GM21526 (cell line): ENCODE data around the gene KRTAP3-3.
"Not testable (repeated sequence)": the region's sequence is repeated elsewhere in the genome, so short reads cannot be mapped to it uniquely, and the experiment has no call there.

Experiments used
- ATAC-seq: cut with Tn5 transposase; IDR thresholded peaks from one replicate; pipeline ENCODE4 v1.9.1; 2021; ENCODE audit warnings: moderate library complexity; ENCODE audit not compliant: unreplicated experiment, low FRiP score

Gene KRTAP3-3

DNA sequence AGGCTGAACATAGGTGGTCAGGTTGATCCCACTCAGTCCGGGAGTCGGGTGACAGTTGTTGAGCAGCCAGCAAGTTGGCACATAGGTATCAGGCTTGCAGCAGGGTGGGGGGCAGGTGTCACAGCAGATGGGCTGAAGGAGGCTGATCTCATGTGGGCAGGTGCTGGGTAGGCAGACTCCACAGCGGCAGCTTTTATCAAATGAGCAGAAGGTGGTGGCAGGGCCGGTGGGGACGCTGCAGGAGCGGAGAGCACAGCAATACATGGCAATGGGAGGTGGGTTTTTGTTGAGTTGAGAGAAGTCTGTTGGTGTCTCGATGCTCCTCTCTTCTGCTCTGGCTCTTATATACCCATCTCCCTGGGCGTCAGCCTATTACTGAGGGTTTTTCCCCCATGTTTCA is 14.8 kb upstream of the KRTAP3-3 start, which contains the start of gene KRTAP3-1:
KRTAP3-1 (minus strand) TSS at position 318 of the 400 bp plus-strand sequence; CDS start at position 264, 54 bp downstream.
- ATAC-seq: no peak

DNA sequence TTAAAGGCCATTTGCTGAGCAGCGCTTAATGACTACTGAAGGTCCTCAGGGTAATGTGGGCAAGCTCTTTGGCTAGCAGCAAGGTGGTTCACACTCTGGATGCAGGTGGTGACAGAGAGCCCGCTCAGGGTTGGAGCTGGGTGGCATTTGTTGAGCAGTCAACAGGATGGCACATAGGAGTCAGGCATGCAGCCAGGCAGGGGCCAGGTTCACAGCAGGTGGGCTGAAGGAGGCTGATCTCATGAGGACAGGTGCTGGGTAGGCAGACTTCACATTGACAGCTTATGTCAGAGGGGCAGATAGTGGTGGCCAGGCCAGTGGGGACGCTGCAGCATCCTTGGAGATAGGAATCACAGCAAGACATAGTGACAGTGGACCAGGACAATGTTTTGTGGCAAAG is 10.4 kb upstream of the KRTAP3-3 start:
- no peak for ATAC-seq

DNA sequence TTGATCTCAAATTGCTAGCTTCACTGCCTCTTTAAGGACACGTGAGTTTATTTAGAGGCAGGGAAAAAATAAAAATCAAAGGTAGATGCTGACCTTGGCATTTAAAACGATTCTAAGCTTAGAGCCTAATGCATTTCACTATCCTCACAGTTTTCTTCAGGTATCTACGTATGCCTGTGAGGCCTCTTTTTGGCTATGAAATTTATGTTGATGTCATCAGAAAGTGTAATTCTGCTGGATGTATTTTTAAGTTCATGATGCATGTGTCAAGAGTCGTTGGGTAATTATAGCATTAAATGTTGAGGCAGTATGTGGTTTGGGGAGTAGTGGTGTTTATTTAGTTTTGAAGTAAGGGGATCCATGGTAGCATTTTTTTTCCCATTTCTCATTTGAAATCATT is 10.0 kb upstream of the KRTAP3-3 start:
- no peak for ATAC-seq

DNA sequence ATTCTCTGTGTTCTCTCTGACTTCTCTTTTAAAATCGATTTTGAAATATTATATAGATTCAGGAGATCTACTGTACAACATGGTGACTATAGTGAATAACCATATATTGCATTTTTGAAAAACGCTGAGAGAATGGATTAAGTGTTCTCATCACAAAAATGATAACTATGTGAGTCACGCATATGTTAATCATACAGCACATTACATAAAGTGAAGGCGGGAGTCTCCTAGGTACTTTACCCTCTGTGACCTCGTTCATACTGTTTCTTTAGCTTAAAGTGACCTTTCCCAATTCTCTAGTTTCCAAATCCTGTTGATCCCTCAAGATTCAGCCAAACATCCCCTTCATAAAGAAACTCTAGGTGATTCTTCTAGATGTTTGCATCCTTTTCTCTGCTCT is 8.8 kb upstream of the KRTAP3-3 start:
- no peak for ATAC-seq

DNA sequence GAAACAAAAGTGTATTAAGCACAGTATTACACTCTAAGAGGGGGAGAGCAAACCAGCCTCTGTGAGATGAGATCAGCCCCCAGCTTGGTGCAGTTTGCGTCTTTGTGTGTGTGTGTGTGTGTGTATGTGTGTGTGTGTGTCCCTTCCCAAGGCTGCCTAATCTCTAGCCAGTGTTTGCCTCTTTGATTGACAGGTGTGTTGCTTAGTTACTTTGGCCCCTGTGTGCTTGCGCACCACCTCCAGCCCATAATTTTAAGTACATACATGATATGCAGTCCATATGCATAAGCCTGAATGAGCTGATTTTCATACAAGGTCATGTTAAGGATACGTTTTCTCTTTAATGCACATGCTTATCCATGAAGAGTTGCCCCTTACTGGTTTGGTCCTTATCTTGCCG is 7.8 kb upstream of the KRTAP3-3 start:
- ATAC-seq: no peak

DNA sequence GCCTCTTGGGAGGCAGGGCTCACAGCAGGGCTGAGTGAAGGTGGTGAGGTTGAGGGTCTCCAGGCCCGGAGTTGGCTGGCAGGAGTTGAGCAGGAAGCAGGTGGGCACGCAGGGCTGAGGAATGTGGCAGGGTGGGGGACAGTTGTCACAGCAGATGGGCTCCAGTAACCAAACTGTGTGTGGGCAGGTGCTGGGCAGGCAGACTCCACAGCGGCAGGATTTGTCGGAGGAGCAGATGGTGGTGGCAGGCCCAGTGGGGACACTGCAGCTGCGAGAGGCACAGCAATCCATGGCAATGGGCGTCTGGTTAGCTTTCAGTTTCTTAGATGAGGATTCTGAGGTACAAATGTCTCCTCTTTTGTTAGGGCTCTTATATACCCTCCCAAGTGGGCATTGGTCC is 5.6 kb upstream of the KRTAP3-3 start, which contains the start of gene KRTAP3-2:
KRTAP3-2 (minus strand) TSS at position 344 of the 400 bp plus-strand sequence; CDS start at position 291, 53 bp downstream.
- ATAC-seq: not testable (repeated sequence)

DNA sequence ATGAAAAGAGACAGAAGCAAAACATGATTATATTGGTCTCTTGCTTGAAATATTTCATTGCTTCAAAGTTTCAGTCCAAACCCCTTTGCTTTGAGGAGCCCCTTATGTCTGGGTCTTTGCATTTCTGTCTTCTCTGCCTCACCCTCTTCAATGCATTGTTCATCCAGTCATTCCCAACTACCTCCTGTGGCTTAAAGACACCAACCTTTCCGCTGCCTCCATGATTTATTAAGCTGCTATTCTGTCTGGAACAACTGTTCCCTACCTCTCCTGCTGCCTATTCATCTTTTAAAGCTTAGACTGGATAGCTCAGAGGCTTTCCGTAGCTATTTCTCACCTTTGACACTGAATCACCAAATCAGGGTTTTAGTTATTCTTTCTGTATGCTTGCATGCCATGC is 3.4 kb upstream of the KRTAP3-3 start:
- ATAC-seq: no peak

DNA sequence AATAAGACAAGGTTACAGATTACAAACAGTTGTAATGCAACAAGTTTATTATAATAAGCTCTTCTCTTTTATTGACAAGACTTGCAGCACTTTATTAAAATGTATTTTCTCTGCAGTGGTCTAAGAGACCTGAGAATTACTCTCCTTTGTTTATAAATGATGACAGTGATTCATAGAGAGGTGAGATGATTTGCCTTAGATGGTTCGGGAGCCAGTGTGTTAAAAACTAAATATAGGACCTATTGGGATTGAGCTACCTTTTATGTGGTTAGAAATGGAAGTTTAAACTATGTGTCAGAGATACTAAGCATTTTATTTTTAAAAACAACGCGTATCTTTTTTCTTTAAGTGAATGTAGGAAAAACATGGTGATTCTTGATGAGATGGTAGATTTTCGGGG is 2.9 kb upstream of the KRTAP3-3 start:
- ATAC-seq: no peak

DNA sequence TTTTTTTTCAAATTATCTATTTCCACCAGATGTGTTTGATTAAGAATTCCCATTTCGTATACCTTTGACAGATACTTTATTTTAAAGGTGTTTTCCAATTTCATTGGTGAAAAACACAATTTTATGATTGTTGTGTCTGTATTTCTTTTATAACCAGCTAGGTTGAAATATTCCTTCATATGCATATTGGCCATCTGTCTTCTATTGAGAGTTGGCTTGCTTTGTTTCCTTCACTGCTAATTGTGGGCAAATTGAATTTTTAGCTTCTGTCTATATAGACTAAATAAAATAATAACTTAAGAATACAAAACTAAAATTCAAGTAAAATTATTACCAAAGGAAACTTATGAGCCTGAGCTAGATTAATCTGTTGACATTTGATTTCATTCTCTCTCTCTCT is 1.2 kb upstream of the KRTAP3-3 start:
- no peak for ATAC-seq

DNA sequence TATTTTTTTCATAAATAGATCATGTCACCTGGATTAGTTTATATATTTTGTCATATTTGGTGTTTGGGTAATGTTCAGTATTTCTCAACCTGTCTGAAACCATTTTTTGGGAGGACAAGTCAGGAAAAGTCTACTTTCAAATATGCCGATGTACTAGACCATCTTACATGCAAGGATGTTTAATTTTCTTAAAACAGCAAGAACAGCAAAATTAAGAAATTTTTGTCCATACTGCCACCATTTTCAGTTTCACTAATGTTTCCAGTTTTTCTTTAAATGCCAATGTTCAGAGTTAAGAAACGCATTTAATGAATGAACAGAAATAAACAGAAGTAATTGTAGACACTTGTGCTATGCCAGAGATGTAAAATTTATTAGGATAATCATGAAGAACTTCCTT is 880 bp downstream of the KRTAP3-3 start:
- no peak for ATAC-seq

DNA sequence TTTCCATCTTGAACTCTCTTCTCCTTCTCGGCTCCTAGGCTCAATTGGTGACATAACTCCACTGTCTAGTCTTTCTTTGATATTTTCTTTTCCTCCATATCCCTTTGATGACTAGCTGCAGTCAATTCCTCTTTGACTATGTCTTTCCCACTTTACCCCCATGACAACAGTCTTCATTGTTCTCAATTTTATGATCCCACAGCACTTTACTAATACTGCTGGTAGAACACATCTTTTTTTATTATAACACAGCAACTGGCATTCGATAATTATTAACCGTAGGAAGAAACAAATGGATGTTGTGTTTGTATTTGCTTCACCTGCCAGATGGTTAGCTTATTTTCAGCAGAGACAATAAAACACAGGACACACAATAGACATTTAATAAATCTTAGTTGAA is 1.3 kb downstream of the KRTAP3-3 start:
- ATAC-seq: no peak

DNA sequence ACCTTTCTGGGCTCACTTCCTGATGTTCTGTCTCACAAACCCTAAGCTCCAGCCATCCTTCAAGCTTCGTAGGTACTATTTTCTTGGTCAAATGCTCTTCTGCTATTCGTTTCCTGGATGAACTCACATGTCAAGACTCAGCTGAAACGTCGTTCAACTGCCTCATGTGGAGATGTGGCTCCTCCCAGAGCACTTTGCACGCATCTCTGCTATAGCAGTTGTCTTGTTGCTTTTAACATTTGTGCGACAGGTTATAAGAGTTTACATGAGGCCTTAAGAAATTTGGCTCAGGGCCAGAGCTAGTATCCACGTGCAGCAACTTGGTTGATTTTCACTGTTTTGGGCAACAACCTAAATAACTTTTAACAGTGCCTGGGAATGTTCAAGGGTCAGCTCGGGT is 7.0 kb downstream of the KRTAP3-3 start:
- no peak for ATAC-seq

DNA sequence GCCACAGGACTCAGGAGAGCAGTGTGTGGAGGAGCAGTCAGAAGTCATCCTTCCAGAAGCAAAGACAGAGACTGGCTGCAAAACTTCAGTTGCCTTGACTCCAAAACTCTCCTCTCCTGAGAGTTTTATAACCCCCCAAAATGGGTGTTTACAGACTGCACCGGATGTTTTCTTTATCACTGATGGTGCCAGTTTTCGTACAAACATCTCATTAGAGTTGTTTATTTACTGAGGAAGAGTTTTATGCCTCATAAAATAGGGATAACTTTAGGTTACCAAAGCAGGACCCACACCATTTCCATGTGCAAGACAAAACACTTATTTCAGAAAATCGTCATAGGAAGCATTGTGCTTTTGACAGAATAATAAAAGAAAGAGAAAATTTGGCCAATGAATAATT is 9.7 kb downstream of the KRTAP3-3 start, which contains the start of gene KRT40:
KRT40 (minus strand) TSS at position 101 of the 400 bp plus-strand sequence; CDS start at position 48, 53 bp downstream.
- no peak for ATAC-seq

DNA sequence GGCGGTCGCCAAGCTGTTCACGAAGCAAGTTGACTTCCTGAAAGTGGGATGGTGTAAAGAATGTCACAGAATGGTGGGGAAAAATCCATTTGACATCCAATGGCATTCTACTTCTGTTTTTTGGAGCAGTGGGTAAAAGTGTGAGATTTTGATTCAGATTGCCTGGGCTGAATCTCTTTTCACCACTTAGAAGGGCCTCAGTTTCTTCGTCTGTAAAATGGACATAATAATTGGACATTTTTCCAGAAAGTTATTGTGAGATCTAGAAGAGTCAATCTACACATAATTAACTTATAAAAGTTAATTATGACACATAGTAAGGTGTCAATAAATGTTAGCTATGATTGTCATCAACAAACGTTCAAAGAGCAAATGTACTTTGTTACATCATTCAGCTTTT is 12.8 kb downstream of the KRTAP3-3 start:
- ATAC-seq: no peak

DNA sequence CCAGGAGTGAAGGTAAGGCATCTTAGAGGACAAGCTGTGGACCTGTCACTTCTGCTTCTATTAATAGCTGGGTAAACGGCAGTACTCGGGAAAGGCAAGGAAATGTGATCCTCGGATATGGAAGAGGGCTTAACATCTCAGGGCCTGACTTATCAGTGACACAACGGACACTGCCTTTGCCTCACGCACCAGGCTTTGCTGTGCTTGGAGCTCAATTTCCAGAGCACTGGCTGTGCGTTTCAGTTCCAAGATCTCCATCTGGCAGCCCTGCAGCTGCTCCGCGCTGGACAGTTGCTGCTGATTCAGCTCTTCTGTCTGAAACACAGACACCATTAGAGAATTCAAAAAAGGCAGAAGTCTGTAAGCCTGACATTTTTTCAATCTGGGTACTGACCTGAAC is 13.4 kb downstream of the KRTAP3-3 start:
- ATAC-seq: no peak

DNA sequence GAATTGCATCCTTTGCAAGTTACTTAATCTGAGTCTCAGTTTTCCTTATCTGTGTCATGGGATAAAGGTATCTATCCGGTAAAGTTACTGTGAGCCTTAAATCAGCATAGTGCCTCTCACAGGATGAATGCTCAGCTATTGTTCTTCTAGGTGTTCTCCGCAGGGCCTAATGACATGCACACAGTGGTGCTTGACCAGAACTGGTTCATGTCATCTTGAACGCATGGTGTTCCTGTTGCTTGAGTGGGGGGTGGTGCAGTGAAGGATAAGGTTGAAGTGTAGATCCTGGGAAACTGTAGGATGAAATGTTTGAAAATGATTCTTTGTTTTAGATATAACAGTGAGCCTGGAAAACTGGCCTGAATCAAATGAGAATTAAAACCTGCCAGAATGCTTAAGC is 13.8 kb downstream of the KRTAP3-3 start:
- no peak for ATAC-seq

DNA sequence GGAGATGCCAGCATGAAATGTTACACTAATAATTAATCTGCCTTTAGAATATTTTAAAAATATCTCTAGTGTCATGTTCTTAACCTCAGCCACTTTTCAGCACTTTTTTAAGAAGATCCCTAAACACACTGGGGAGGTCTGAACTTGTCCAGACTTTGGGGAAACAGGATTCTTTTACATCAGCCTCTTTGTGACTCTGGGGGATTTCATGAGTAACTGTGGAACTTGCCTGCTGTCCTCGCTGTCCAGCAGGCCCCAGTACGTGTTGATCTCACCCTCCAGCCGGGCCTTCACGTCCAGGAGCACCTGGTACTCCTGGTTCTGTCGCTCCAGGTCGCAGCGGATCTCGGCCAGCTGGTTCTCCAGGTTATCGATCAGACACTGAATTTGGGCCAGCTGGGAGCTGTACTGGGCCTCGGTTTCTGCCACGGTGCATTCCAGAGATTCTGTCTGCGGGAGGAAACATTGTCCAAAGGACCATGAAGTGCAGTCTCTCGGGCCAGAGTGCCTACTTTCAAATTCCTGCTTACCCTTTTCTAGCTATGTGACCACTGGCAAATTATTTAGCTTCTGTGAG is 15.3 kb downstream of the KRTAP3-3 start:
- ATAC-seq: no peak

DNA sequence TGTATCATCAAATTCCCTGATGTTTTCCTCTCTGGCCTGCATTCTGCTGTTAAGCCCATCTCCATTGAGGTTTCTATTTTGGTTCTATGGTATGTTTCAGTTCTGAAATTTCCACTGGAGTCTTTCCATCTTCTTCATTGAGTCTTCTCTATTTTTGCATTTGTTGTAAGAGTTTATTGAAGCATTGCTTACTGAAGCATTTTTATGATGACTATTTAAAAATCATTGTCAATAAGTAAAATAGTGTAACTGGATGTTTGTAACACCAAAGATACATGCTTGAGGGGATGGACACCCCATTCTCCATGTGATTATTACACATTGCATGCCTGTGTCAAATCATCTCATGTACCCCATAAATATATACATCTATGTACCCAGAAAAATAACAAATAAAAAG is 18.4 kb downstream of the KRTAP3-3 start:
- no peak for ATAC-seq

DNA sequence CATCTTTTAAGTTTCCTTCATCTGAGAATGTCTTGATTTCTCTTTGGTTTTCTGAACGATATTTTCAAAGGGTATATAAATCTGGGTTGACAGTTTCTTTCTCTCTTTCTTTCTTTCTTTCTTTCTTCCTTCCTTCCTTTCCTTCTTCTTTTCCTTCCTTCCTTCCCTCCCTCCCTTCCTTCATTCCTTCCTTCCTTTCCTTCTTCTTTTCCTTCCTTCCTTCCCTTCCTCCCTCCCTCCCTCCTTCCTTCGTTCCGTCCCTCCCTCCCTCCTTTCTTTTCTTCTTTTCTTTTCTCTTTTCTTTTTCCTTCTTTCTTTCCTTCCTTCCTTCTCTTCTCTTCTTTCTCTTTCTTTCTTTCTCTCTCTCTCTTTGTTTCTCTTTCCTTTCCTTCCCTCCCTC is 19.6 kb downstream of the KRTAP3-3 start:
- no peak for ATAC-seq

DNA sequence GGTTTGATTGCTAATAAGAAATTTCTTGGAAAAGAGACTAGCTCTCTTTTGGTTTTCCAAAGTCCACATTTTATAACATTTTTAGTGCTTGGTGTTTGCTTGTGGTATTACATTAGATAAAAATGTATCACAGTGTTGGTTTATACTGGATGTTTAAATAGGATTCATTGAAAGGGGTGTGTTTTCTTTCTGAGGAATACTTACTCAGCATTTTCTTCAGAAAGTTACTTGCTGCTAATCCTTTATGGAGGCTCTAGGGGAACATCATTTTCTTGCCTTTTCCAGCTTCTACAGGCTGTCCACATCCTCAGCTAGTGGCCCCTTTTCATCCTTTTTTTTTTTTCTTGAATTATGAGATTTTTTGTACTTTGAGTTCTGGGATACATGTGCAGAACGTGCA is 26.4 kb downstream of the KRTAP3-3 start:
- ATAC-seq: no peak

DNA sequence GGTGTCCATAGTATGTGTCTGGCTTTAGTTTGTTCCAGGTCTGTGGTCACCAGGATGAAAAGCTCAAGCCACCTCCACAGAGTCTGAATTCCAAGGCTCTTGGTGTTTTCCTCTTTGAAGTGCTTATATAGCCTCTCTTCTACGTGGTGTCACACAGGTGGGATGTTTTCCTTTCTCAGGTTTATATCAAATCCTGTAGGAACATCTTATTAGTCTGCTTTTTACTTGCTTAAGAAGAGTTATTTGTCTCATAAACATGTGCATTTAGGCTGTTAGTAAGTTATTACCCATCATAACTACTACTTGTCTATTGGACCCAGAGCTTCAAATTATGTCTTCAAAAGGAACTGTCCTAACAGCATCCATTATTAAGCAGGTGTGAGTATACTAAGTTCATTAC is 27.1 kb downstream of the KRTAP3-3 start, which contains the start of gene KRT39:
KRT39 (minus strand) TSS at position 101 of the 400 bp plus-strand sequence; CDS start at position 9, 92 bp downstream.
- ATAC-seq: no peak

DNA sequence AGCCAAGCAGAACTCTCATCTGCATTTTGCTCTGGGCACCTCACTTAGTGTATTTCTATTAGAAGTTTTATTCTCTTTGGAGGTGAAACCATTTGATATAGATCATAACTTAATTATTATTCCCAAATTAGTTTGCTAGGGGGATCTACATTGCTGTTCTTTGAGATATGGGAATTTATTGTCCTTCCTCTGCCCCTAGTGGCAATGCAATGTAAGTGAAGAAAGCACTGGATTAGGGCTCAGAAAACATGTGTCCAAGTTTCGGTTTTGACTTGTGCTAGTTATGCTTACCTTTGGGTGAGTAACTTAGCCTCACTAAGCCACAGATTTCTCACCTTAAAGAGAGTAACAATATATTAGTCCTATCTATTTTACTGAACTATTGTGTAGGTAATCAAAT is 30.1 kb downstream of the KRTAP3-3 start:
- ATAC-seq: no peak
